Measurements from ENCODE around the gene TRIM41. TPM values are rescaled to one million over a fixed set of nuclear protein-coding genes. Genes with fewer than 3 reads are reported as not detected.

The TRIM41 gene
- total and polyA plus RNA-seq, 2 of the 13 experiments (the other 11 are each of a cell fraction or from before 2014, with no cell fraction given), result 10.2 to 16.7 TPM

- CTCF ChIA-PET (ENCODE audit: low intra/inter-chr PET ratio, low total read pairs), result no interaction called here
- peak overlapping the region; percentile 79 to 93 (median 81) for H3K4me3 ChIP-seq (replicated peaks in 1 of 3; ENCODE audit: insufficient read depth in 1 of 3, low read depth in 2 of 3, low read length in 3 of 3)
- TF ChIP-seq SALL2 (CRISPR knock-in tag; IDR thresholded peaks at IDR 0.05), result no peak
- no peak for TF ChIP-seq ZNF574 (CRISPR knock-in tag; IDR thresholded peaks at IDR 0.05)
- no peak for TF ChIP-seq ZNF326 (CRISPR knock-in tag; IDR thresholded peaks at IDR 0.05; ENCODE audit: borderline replicate concordance)
- no peak for TF ChIP-seq ZFP90 (CRISPR knock-in tag; IDR thresholded peaks at IDR 0.05; ENCODE audit: borderline replicate concordance)
- no peak for TF ChIP-seq SNAPC5 (CRISPR knock-in tag; IDR thresholded peaks at IDR 0.05; ENCODE audit: borderline replicate concordance)
- TF ChIP-seq NFATC3 (CRISPR knock-in tag; IDR thresholded peaks at IDR 0.05), result no peak
- no peak for TF ChIP-seq ZNF33A (CRISPR knock-in tag; IDR thresholded peaks at IDR 0.05; ENCODE audit: borderline replicate concordance)
- TF ChIP-seq HIC2 (CRISPR knock-in tag; IDR thresholded peaks at IDR 0.05; ENCODE audit: low read depth), result no peak
- TF ChIP-seq ZBTB20 (CRISPR knock-in tag; IDR thresholded peaks at IDR 0.05; ENCODE audit: borderline replicate concordance, low read depth), result no peak
- TF ChIP-seq ZNF224 (CRISPR knock-in tag; IDR thresholded peaks at IDR 0.05), result no peak
- peak; percentile 20 for TF ChIP-seq HNRNPLL (IDR thresholded peaks at IDR 0.05; ENCODE audit: low read depth, low read length, poor library complexity, severe bottlenecking)
- no peak for TF ChIP-seq ATM (IDR thresholded peaks at IDR 0.05; ENCODE audit: borderline replicate concordance)
- no peak for TF ChIP-seq ZNF331 (CRISPR knock-in tag; IDR thresholded peaks at IDR 0.05)
- TF ChIP-seq ZNF816 (CRISPR knock-in tag; IDR thresholded peaks at IDR 0.05; ENCODE audit: borderline replicate concordance), result no peak
- TF ChIP-seq ZNF709 (CRISPR knock-in tag; IDR thresholded peaks at IDR 0.05), result 0 out of 2 replicates have a peak, but pooled peaks have one; percentile 21
- TF ChIP-seq MED1 (CRISPR knock-in tag; IDR thresholded peaks at IDR 0.05), result no peak
- peak; percentile 39; the same call in 1 of the 2 replicates for TF ChIP-seq HOXA9 (CRISPR knock-in tag; IDR thresholded peaks at IDR 0.05; ENCODE audit: borderline replicate concordance)
- TF ChIP-seq SKI (IDR thresholded peaks at IDR 0.05; ENCODE audit: partially characterized antibody), result no peak
Measured at GRCh38 chr5:181189363-181189961, 33.6 kb upstream of the TRIM41 start.

More at GRCh38 chr5:181189363-181189961, 33.6 kb upstream of the TRIM41 start:
- no peak overlapping the region for H3K27ac ChIP-seq (ENCODE audit: extremely low read length, insufficient read depth, low read length)
- BruUV-seq (replicated peaks), result no TSS peak
- POLR2A ChIA-PET, result interaction anchor here (2.2 to 7.2 kb wide), 3 partner anchors 15 to 54 kb away, joined by 13 to 104 read pairs (median 20); partner anchors contain the start of genes RACK1, TRIM41 and TRIM7
- DNase-seq (ENCODE audit: low spot score), result no peak
- WGBS (ENCODE audit: low lambda C conversion rate), result 2% methylated on average over 22 of the region's 41 CpGs
- H3K36me3 ChIP-seq (replicated peaks in 1 of 2; ENCODE audit: control insufficient read depth in 1 of 2, insufficient read depth in 2 of 2, low read length in 2 of 2), result no peaks in the 10 kb centered on the region
- peak; percentile 7; the same call in 1 of the 3 replicates for ATAC-seq
- in situ Hi-C loops (cut with HindIII; ENCODE audit: extremely low pct_ligation_motif_present, low pct_unique_long_range_greater_than_20kb), result loop anchor here (5.0 kb wide), 1 partner anchor 33 kb away; the partner anchor contains the start of gene TRIM41
- FAIRE-seq, result no peak
- no peaks in the 10 kb centered on the region for H3K9me3 ChIP-seq (ENCODE audit: low read length)
- H3K9ac ChIP-seq (ENCODE audit: insufficient read depth, low read depth, low read length), result peak overlapping the region; percentile 63; the same call in 1 of the 2 replicates
- peaks cover 42% of the 10 kb centered on the region for H3K4me1 ChIP-seq (ENCODE audit: insufficient read depth, low read length)
- H2AFZ ChIP-seq (ENCODE audit: low read length), result peak overlapping the region; percentile 3
- intact Hi-C loops (cut with micrococcal nuclease; ENCODE audit: unreplicated experiment), result loop anchor here (1.0 kb wide), 1 partner anchor 9 kb away; no protein-coding TSS in a partner anchor
- peak overlapping the region; percentile 92 for H3K4me2 ChIP-seq (ENCODE audit: low read depth, low read length)
- no peaks in the 10 kb centered on the region for H4K20me1 ChIP-seq (ENCODE audit: insufficient read depth, low read length)
- H3K79me2 ChIP-seq (ENCODE audit: insufficient read depth, low read length), result no peaks in the 10 kb centered on the region
- H3K27me3 ChIP-seq (ENCODE audit: control insufficient read depth in 1 of 2, insufficient read depth in 2 of 2, low read length in 2 of 2), result no peaks in the 10 kb centered on the region; a peak in 1 of 5 replicates
